ENCODE results near the gene FHIT. TPM values are rescaled to one million over a fixed set of nuclear protein-coding genes. Genes with fewer than 3 reads are reported as not detected.

Gene FHIT
- total and polyA plus RNA-seq, 4 donors, result 6.9 to 16.5 (median 9.9) TPM

- H3K4me1 ChIP-seq (ENCODE audit: control insufficient read depth, insufficient read depth, low read length), result no peaks in the 10 kb centered on the region
- H3K36me3 ChIP-seq (ENCODE audit: control insufficient read depth, insufficient read depth, low read length), result no peaks in the 10 kb centered on the region
- peak in 1 of 6 donors; percentile 9 for DNase-seq (ENCODE audit: low read depth in 4 of 6, low spot score in 6 of 6)
- no peak overlapping the region for H3K27ac ChIP-seq (ENCODE audit: low read depth, low read length)
- no CpG with 5 or more reads among the region's 1 CpG for WGBS (ENCODE audit: insufficient coverage)
- no peaks in the 10 kb centered on the region for H3K27me3 ChIP-seq (ENCODE audit: control insufficient read depth, insufficient read depth, low read length)
- H3K9me3 ChIP-seq (ENCODE audit: control insufficient read depth, insufficient read depth, low read length), result no peaks in the 10 kb centered on the region
- H3K4me3 ChIP-seq (ENCODE audit: low read depth, low read length), result no peak overlapping the region
These were observed 961.1 kb downstream of the FHIT start for GRCh38 chr3:60290122-60290492.

DNA sequence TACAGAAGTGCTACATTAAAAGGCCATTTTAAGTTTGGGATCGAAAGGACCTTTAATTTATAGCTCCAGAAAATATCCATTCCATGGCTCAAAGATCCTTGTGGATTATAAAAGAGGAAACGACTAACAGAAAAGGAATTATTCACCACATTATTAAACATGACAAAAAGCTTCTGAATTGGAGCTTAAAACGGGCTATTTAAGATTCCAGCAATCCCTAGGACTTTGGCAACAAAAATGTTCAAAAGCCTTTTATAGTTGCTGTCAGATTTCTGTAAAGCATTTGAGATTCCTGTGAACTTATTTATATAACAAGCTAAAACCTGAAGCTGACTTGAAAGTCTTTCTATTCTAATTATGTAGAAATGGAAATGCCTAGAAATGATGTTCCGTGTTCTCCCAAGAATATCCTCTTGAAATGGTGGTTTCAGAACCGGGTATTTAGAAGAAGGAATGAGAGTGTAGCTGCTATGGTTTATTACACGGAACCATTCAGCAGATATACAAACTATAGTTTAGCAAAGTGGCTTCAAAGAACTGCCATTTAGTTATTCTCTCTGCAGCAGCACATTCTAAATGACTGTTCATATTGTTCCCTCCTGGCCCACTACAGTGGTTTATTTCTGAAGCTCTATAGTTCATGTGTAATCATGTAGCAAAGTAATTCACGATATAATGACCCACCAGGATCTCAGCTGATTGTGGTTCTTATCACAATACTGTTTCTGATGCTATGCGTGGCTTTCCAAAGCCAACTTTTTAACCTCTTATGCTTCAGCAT is 961.7 kb downstream of the FHIT start:
- no CpG with 5 or more reads among the region's 8 CpGs for WGBS (ENCODE audit: insufficient coverage)
- peak in 4 of 6 donors; percentile 21 to 95 (median 36) for DNase-seq (ENCODE audit: low read depth in 4 of 6, low spot score in 6 of 6)

DNA sequence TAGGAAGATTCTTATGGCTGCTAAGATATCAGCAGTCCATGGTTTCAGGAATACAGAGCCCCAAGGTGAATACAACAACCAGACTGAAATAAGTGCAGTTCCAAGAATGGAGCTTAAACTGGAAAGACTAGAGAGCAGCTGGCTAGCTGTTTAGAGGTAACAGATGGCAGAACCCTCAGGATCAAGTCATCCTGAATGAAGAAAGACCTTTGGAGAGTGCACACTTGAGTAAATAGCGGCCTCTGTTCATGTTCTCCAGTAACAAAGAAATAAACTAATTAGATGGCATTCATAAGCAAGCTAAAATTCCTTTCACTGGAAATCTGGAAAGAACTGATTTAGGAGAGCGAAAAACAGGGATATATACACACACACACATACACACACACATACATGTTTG is 968.4 kb downstream of the FHIT start:
- peak in 2 of 6 donors; percentile 17 to 31 for DNase-seq (ENCODE audit: low read depth in 4 of 6, low spot score in 6 of 6)
- Histone ChIP-seq H3K27me3 (ENCODE audit: control insufficient read depth, insufficient read depth, low read length) (no peaks in the 10 kb centered on the region), H3K27ac (ENCODE audit: low read depth, low read length) (no peak overlapping the region), H3K9me3 (ENCODE audit: control insufficient read depth, insufficient read depth, low read length) (no peaks in the 10 kb centered on the region), H3K4me3 (ENCODE audit: low read depth, low read length) (no peak overlapping the region), H3K36me3 (ENCODE audit: control insufficient read depth, insufficient read depth, low read length) (no peaks in the 10 kb centered on the region), H3K4me1 (ENCODE audit: control insufficient read depth, insufficient read depth, low read length) (no peaks in the 10 kb centered on the region)
- WGBS (ENCODE audit: insufficient coverage), result no CpG with 5 or more reads among the region's 2 CpGs

More for the DNA sequence above, 961.7 kb downstream of the FHIT start:
- Histone ChIP-seq H3K9me3 (ENCODE audit: control insufficient read depth, insufficient read depth, low read length) (no peaks in the 10 kb centered on the region), H3K4me3 (ENCODE audit: low read depth, low read length) (no peak overlapping the region), H3K36me3 (ENCODE audit: control insufficient read depth, insufficient read depth, low read length) (no peaks in the 10 kb centered on the region), H3K4me1 (ENCODE audit: control insufficient read depth, insufficient read depth, low read length) (no peaks in the 10 kb centered on the region), H3K27ac (ENCODE audit: low read depth, low read length) (no peak overlapping the region), H3K27me3 (ENCODE audit: control insufficient read depth, insufficient read depth, low read length) (no peaks in the 10 kb centered on the region)

DNA sequence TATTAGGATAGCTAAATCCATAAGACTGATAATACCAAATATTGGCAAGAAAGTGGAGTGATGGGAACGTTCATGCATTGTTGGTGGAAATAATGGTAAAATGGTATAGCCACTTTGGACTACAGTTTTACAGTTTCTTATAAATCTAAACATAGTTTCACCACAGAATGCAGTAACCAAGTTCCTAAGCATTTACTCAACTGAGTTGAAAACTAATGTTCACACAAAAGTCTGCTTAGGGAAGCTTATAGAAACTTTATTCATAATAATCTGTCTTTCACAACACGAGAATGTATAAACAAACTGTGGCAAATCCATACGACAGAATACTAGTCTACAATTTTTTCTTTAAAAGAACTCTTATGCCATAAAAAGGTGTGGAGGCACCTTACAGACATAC is 969.3 kb downstream of the FHIT start:
- Histone ChIP-seq H3K4me1 (ENCODE audit: control insufficient read depth, insufficient read depth, low read length) (no peaks in the 10 kb centered on the region), H3K4me3 (ENCODE audit: low read depth, low read length) (no peak overlapping the region), H3K27ac (ENCODE audit: low read depth, low read length) (no peak overlapping the region), H3K27me3 (ENCODE audit: control insufficient read depth, insufficient read depth, low read length) (no peaks in the 10 kb centered on the region), H3K36me3 (ENCODE audit: control insufficient read depth, insufficient read depth, low read length) (no peaks in the 10 kb centered on the region), H3K9me3 (ENCODE audit: control insufficient read depth, insufficient read depth, low read length) (no peaks in the 10 kb centered on the region)
- no CpG with 5 or more reads among the region's 3 CpGs for WGBS (ENCODE audit: insufficient coverage)
- no peak for DNase-seq (ENCODE audit: low read depth in 4 of 6, low spot score in 6 of 6)

- H3K36me3 ChIP-seq (ENCODE audit: control insufficient read depth, insufficient read depth, low read length), result no peaks in the 10 kb centered on the region
- no peaks in the 10 kb centered on the region for H3K9me3 ChIP-seq (ENCODE audit: control insufficient read depth, insufficient read depth, low read length)
- H3K4me1 ChIP-seq (ENCODE audit: control insufficient read depth, insufficient read depth, low read length), result no peaks in the 10 kb centered on the region
- no peaks in the 10 kb centered on the region for H3K27me3 ChIP-seq (ENCODE audit: control insufficient read depth, insufficient read depth, low read length)
- DNase-seq (ENCODE audit: low read depth in 4 of 6, low spot score in 6 of 6), result peak in 2 of 6 donors; percentile 59 to 66
- 89% methylated on average over 6 of the region's 6 CpGs for WGBS (ENCODE audit: insufficient coverage)
- no peak overlapping the region for H3K27ac ChIP-seq (ENCODE audit: low read depth, low read length)
- H3K4me3 ChIP-seq (ENCODE audit: low read depth, low read length), result no peak overlapping the region
These were observed 973.9 kb downstream of the FHIT start for GRCh38 chr3:60277361-60277800.

GRCh38 chr3:60276615-60277014 is 974.6 kb downstream of the FHIT start:
- Histone ChIP-seq H3K27me3 (ENCODE audit: control insufficient read depth, insufficient read depth, low read length) (no peaks in the 10 kb centered on the region), H3K4me1 (ENCODE audit: control insufficient read depth, insufficient read depth, low read length) (no peaks in the 10 kb centered on the region), H3K36me3 (ENCODE audit: control insufficient read depth, insufficient read depth, low read length) (no peaks in the 10 kb centered on the region), H3K27ac (ENCODE audit: low read depth, low read length) (no peak overlapping the region), H3K4me3 (ENCODE audit: low read depth, low read length) (no peak overlapping the region), H3K9me3 (ENCODE audit: control insufficient read depth, insufficient read depth, low read length) (no peaks in the 10 kb centered on the region)
- no peak for DNase-seq (ENCODE audit: low read depth in 4 of 6, low spot score in 6 of 6)
- WGBS (ENCODE audit: insufficient coverage), result 50% methylated on average over 1 of the region's 2 CpGs

- H3K4me1 ChIP-seq (ENCODE audit: control insufficient read depth, insufficient read depth, low read length), result no peaks in the 10 kb centered on the region
- no peak for DNase-seq (ENCODE audit: low read depth in 4 of 6, low spot score in 6 of 6)
- H3K36me3 ChIP-seq (ENCODE audit: control insufficient read depth, insufficient read depth, low read length), result no peaks in the 10 kb centered on the region
- H3K27me3 ChIP-seq (ENCODE audit: control insufficient read depth, insufficient read depth, low read length), result no peaks in the 10 kb centered on the region
- no peak overlapping the region for H3K4me3 ChIP-seq (ENCODE audit: low read depth, low read length)
- no peaks in the 10 kb centered on the region for H3K9me3 ChIP-seq (ENCODE audit: control insufficient read depth, insufficient read depth, low read length)
- no peak overlapping the region for H3K27ac ChIP-seq (ENCODE audit: low read depth, low read length)
These were observed 976.6 kb downstream of the FHIT start for GRCh38 chr3:60274646-60275045.

DNA sequence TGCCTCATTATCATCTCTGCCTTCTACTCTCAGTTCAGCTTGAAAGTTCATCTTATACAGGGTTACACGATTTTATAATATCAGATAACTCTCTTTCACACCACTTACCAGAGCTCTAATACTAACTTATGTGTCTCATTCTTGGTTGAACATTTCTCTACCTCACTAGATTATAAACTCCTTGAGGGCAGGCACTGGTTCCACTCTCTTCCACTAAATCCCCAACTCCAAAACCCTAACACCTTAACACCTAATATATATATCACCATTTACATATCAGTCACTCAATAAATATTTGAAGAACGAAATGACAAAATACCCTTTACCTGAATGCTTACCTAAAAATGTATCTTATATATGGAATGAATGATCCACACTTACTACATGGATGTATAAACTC is 977.2 kb downstream of the FHIT start:
- H3K9me3 ChIP-seq (ENCODE audit: control insufficient read depth, insufficient read depth, low read length), result no peaks in the 10 kb centered on the region
- no peak for DNase-seq (ENCODE audit: low read depth in 4 of 6, low spot score in 6 of 6)
- no peak overlapping the region for H3K4me3 ChIP-seq (ENCODE audit: low read depth, low read length)
- H3K27ac ChIP-seq (ENCODE audit: low read depth, low read length), result no peak overlapping the region
- H3K4me1 ChIP-seq (ENCODE audit: control insufficient read depth, insufficient read depth, low read length), result no peaks in the 10 kb centered on the region
- 77% methylated on average over 1 of the region's 2 CpGs for whole genome bisulfite sequencing (ENCODE audit: insufficient coverage)
- no peaks in the 10 kb centered on the region for H3K36me3 ChIP-seq (ENCODE audit: control insufficient read depth, insufficient read depth, low read length)
- no peaks in the 10 kb centered on the region for H3K27me3 ChIP-seq (ENCODE audit: control insufficient read depth, insufficient read depth, low read length)

DNA sequence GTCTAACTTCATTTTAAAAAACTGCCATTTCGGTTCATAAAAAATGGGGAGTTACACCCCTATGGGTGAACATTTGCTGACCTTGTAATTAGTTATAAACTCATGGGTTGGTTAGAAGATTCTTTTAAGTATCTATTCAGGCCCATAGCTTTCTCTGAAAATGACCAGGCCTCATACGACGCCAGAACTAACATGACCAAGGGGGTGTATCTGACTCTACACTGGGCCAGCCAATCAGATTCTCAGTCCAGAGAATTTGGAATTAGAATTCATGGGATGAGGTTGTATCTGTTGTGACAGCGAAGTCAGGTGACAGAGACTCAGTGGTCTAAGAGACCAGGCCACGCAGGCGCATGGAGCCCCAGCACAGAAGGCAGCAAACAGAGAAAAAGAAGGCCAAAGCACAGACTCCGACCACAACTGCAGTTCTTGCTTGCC is 981.4 kb downstream of the FHIT start:
- H3K9me3 ChIP-seq (ENCODE audit: control insufficient read depth, insufficient read depth, low read length), result no peaks in the 10 kb centered on the region

GRCh38 chr3:60269377-60269776 is 981.9 kb downstream of the FHIT start:
- Histone ChIP-seq H3K27ac (ENCODE audit: low read depth, low read length) (no peak overlapping the region), H3K36me3 (ENCODE audit: control insufficient read depth, insufficient read depth, low read length) (no peaks in the 10 kb centered on the region), H3K4me1 (ENCODE audit: control insufficient read depth, insufficient read depth, low read length) (no peaks in the 10 kb centered on the region), H3K9me3 (ENCODE audit: control insufficient read depth, insufficient read depth, low read length) (no peaks in the 10 kb centered on the region), H3K27me3 (ENCODE audit: control insufficient read depth, insufficient read depth, low read length) (no peaks in the 10 kb centered on the region), H3K4me3 (ENCODE audit: low read depth, low read length) (no peak overlapping the region)
- DNase-seq (ENCODE audit: low read depth in 4 of 6, low spot score in 6 of 6), result no peak
- no CpG with 5 or more reads among the region's 1 CpG for WGBS (ENCODE audit: insufficient coverage)

More for the DNA sequence above, 981.4 kb downstream of the FHIT start:
- DNase-seq (ENCODE audit: low read depth in 4 of 6, low spot score in 6 of 6), result no peak
- no peaks in the 10 kb centered on the region for H3K27me3 ChIP-seq (ENCODE audit: control insufficient read depth, insufficient read depth, low read length)
- H3K36me3 ChIP-seq (ENCODE audit: control insufficient read depth, insufficient read depth, low read length), result no peaks in the 10 kb centered on the region
- H3K4me3 ChIP-seq (ENCODE audit: low read depth, low read length), result no peak overlapping the region
- no peaks in the 10 kb centered on the region for H3K4me1 ChIP-seq (ENCODE audit: control insufficient read depth, insufficient read depth, low read length)
- WGBS (ENCODE audit: insufficient coverage), result 93% methylated on average over 4 of the region's 7 CpGs
- no peak overlapping the region for H3K27ac ChIP-seq (ENCODE audit: low read depth, low read length)

Data from spinal cord (tissue), 10 donors.